H1 (cell line): ENCODE results near the gene CLEC2D. TPM values are rescaled to one million over a fixed set of nuclear protein-coding genes. Genes with fewer than 3 reads are reported as not detected.

Source experiments
- CTCF ChIA-PET: fragments of 300-600 bp; sonication (Branson Sonifier 250); formaldehyde crosslinking; loops from one replicate; lab custom pipeline; 2021; ENCODE audit not compliant: partially characterized antibody; lab: Charles Lee
- POLR2A ChIA-PET: fragments of 300-600 bp; sonication (Branson Sonifier 250); formaldehyde crosslinking; loops from one replicate; lab custom pipeline; 2021; ENCODE audit warnings: inconsistent platforms; ENCODE audit not compliant: partially characterized antibody; lab: Charles Lee
- DNase-seq, 2 experiments: peaks; one replicate each; pipeline versions ENCODE4 v3.0.0 to v3.0.0-alpha.2; 2010 to 2022; ENCODE audit warnings: low spot score in 2 of 2, low read depth in 1 of 2, mixed read lengths in 1 of 2
- FAIRE-seq: peaks from 2 replicates; lab custom pipeline; 2011; peaks lifted over from hg19 to GRCh38; lab: Jason Lieb, UNC
- H2AFZ ChIP-seq: 2 replicates; pipeline ENCODE4 v1.8.1; 2012; ENCODE audit warnings: low read length, inconsistent platforms
- H2AK5ac ChIP-seq: 2 replicates; pipeline ENCODE4 v1.6.1; 2013; ENCODE audit warnings: low read depth, low read length
- H2BK120ac ChIP-seq: replicated peaks from 2 replicates; pipeline ENCODE3; 2013; ENCODE audit warnings: low read depth, low read length, inconsistent platforms
- H2BK12ac ChIP-seq: 2 replicates; pipeline ENCODE4 v1.6.1; 2013; ENCODE audit warnings: low read depth, low read length
- H2BK15ac ChIP-seq: 2 replicates; pipeline ENCODE4 v1.6.1; 2013; ENCODE audit warnings: low read length
- H2BK20ac ChIP-seq: 2 replicates; pipeline ENCODE4 v1.6.1; 2013; ENCODE audit warnings: low read length
- H2BK5ac ChIP-seq: 2 replicates; pipeline ENCODE4 v1.6.1; 2013; ENCODE audit warnings: low read depth, low read length
- H3K14ac ChIP-seq: 2 replicates; pipeline ENCODE4 v1.6.1; 2013; ENCODE audit warnings: inconsistent platforms; ENCODE audit not compliant: insufficient read length
- H3K18ac ChIP-seq: 2 replicates; pipeline ENCODE4 v1.6.1; 2013; ENCODE audit warnings: low read length; ENCODE audit errors: extremely low read depth
- H3K23ac ChIP-seq: 2 replicates; pipeline ENCODE4 v1.6.1; 2013; ENCODE audit warnings: inconsistent platforms; ENCODE audit not compliant: insufficient read length
- H3K23me2 ChIP-seq: 2 replicates; pipeline ENCODE4 v1.6.1; 2013; ENCODE audit warnings: low read depth, low read length
- H3K27ac ChIP-seq: 2 replicates; pipeline ENCODE4 v1.6.1; 2011; ENCODE audit warnings: low read depth, low read length, inconsistent platforms
- H3K27me3 ChIP-seq, 4 experiments: replicated peaks in 1 of 4; 1 replicate in 1 of 4; 2 replicates in 3 of 4; pipeline versions ENCODE4 v1.6.1 to v1.8.1; 2011 to 2013; ENCODE audit warnings: low read length in 3 of 4, mild to moderate bottlenecking in 3 of 4, inconsistent platforms in 2 of 4, mixed read lengths in 2 of 4, moderate library complexity in 1 of 4; ENCODE audit not compliant: control insufficient read depth in 3 of 4, insufficient read depth in 3 of 4; ENCODE audit errors: extremely low read depth in 1 of 4
- H3K36me3 ChIP-seq, 4 experiments: 2 replicates each; pipeline versions ENCODE4 v1.6.1 to v1.8.1; 2011 to 2013; ENCODE audit warnings: mild to moderate bottlenecking in 4 of 4, low read length in 3 of 4, moderate library complexity in 2 of 4, control low read depth in 1 of 4, inconsistent platforms in 1 of 4; ENCODE audit not compliant: insufficient read depth in 4 of 4, control insufficient read depth in 2 of 4
- H3K4ac ChIP-seq: replicated peaks from 2 replicates; pipeline ENCODE3; 2013; ENCODE audit warnings: low read length, low read depth, mixed read lengths, inconsistent platforms; ENCODE audit not compliant: insufficient read length
- H3K4me1 ChIP-seq, 4 experiments: replicated peaks in 1 of 4; 1 replicate in 1 of 4; 2 replicates in 3 of 4; pipeline versions ENCODE4 v1.6.1 to v1.8.1; 2011 to 2013; ENCODE audit warnings: low read length in 3 of 4, inconsistent platforms in 2 of 4, mixed read lengths in 1 of 4; ENCODE audit not compliant: insufficient read depth in 4 of 4, control insufficient read depth in 3 of 4
- H3K4me2 ChIP-seq, 2 experiments: 2 replicates each; pipeline versions ENCODE4 v1.6.1 to v1.8.1; 2011 to 2013; ENCODE audit warnings: low read depth in 2 of 2, low read length in 2 of 2, control low read depth in 1 of 2, inconsistent platforms in 1 of 2, mild to moderate bottlenecking in 1 of 2; ENCODE audit not compliant: insufficient read depth in 1 of 2
- H3K4me3 ChIP-seq, 4 experiments: fragments of 200-600, 300-600 bp in 1 of 4; sonication (generic), shearing (Covaris generic), sonication (Bioruptor Twin) in 1 of 4; 2 replicates each; pipeline versions ENCODE4 v1.5.1 to v1.8.1; 2011 to 2016; ENCODE audit warnings: low read length in 4 of 4, low read depth in 3 of 4, control low read depth in 2 of 4, inconsistent platforms in 2 of 4, mild to moderate bottlenecking in 2 of 4, mixed read lengths in 1 of 4, moderate library complexity in 1 of 4; ENCODE audit not compliant: insufficient read depth in 2 of 4; ENCODE audit errors: extremely low read depth in 1 of 4
- H3K56ac ChIP-seq: replicated peaks from 2 replicates; pipeline ENCODE3; 2013; ENCODE audit warnings: low read depth, mild to moderate bottlenecking, mixed read lengths, low read length, inconsistent platforms; ENCODE audit not compliant: insufficient read length
- H3K79me1 ChIP-seq: 2 replicates; pipeline ENCODE4 v1.6.1; 2013; ENCODE audit warnings: low read depth, low read length, control low read depth
- H3K79me2 ChIP-seq, 2 experiments: 2 replicates each; pipeline versions ENCODE4 v1.6.1 to v1.8.1; 2012 to 2013; ENCODE audit warnings: low read length in 2 of 2, mild to moderate bottlenecking in 2 of 2, inconsistent platforms in 1 of 2; ENCODE audit not compliant: insufficient read depth in 2 of 2, control insufficient read depth in 1 of 2
- H3K9ac ChIP-seq, 4 experiments: replicated peaks in 1 of 4; 1 replicate in 1 of 4; 2 replicates in 3 of 4; pipeline versions ENCODE4 v1.6.1 to v1.8.1; 2011 to 2013; ENCODE audit warnings: low read depth in 3 of 4, low read length in 3 of 4, control low read depth in 2 of 4, mild to moderate bottlenecking in 2 of 4, moderate library complexity in 2 of 4, inconsistent platforms in 1 of 4; ENCODE audit errors: extremely low read depth in 1 of 4
- H3K9me3 ChIP-seq, 2 experiments: 2 replicates each; pipeline versions ENCODE4 v1.6.1 to v1.8.1; 2012 to 2013; ENCODE audit warnings: mild to moderate bottlenecking in 2 of 2, moderate library complexity in 2 of 2, control low read depth in 1 of 2, inconsistent platforms in 1 of 2, low read depth in 1 of 2, low read length in 1 of 2, mixed read lengths in 1 of 2; ENCODE audit not compliant: insufficient read depth in 2 of 2
- H4K20me1 ChIP-seq, 2 experiments: replicated peaks in 1 of 2; 2 replicates each; pipeline versions ENCODE3 to v1.8.1; 2011 to 2013; ENCODE audit warnings: inconsistent platforms in 2 of 2, low read length in 2 of 2, mild to moderate bottlenecking in 1 of 2; ENCODE audit not compliant: insufficient read depth in 2 of 2, control insufficient read depth in 1 of 2
- H4K5ac ChIP-seq: 2 replicates; pipeline ENCODE4 v1.6.1; 2013; ENCODE audit warnings: low read length, low read depth, mixed read lengths, inconsistent platforms; ENCODE audit not compliant: insufficient read length
- H4K8ac ChIP-seq: 2 replicates; pipeline ENCODE4 v1.8.0; 2013; ENCODE audit warnings: mild to moderate bottlenecking, moderate library complexity, low read length, inconsistent platforms; ENCODE audit not compliant: insufficient read depth; ENCODE audit errors: extremely low read depth
- H4K91ac ChIP-seq: replicated peaks from 2 replicates; pipeline ENCODE3; 2013; ENCODE audit warnings: low read length, mixed read lengths, inconsistent platforms; ENCODE audit not compliant: insufficient read length
- SIRT6 ChIP-seq: IDR thresholded peaks from one replicate; pipeline ENCODE4 v1.7.1; 2012; ENCODE audit warnings: low read length, inconsistent platforms
- WGBS, 2 experiments: shearing (Covaris generic) in 1 of 2; methylation state at CpG; one replicate each; pipeline versions ENCODE4 v1.1.6 to v1.1.7; 2013 to 2015; ENCODE audit warnings: low lambda C conversion rate in 2 of 2, mixed read lengths in 2 of 2, inconsistent platforms in 1 of 2, low coverage in 1 of 2, missing lambda C conversion rate in 1 of 2; ENCODE audit not compliant: insufficient replicate concordance in 2 of 2, insufficient coverage in 1 of 2, insufficient read length in 1 of 2; ENCODE audit errors: extremely low coverage in 1 of 2, missing lambda C conversion rate in 1 of 2; 5-methylcytosine and 5-hydroxymethylcytosine counted together
- polyA plus RNA-seq, 7 experiments: library from polyadenylated mRNA; depleted of rRNA in 3 of 7; stranded (reverse) in 5 of 7; unstranded in 2 of 7; fragments of >200 nt in 5 of 7; fragments of 200-250 nt in 2 of 7; gene quantifications; 1 replicate in 5 of 7; 2 replicates in 1 of 7; 4 replicates in 1 of 7; pipeline versions ENCODE4 v1.2.1 to v1.2.3, GENCODE V29; 2011 to 2013; ENCODE audit warnings: missing spikeins in 2 of 7, mixed read lengths in 2 of 7
- total RNA-seq: library from RNA; stranded (reverse); fragmentation: NEBNext Ultra II Directional; extraction: Animal tissue kit (Norgen Biotek cat#: 25700); gene quantifications from 2 replicates; pipeline ENCODE4 v1.2.1, GENCODE V29; 2021

The CLEC2D gene
- total and polyA plus RNA-seq, 2 of the 8 experiments (the other 6 are each of a cell fraction or from before 2014, with no cell fraction given) = 4.2 to 6.2 TPM

- Histone ChIP-seq H3K23me2 (no peaks in the 10 kb centered on the region), H3K14ac (no peak overlapping the region), H2BK20ac (no peak overlapping the region), H2BK120ac (no peak overlapping the region), H3K4me1 (no peaks in the 10 kb centered on the region), H4K91ac (no peak overlapping the region), H3K56ac (no peak overlapping the region), H2AFZ (no peak overlapping the region), H3K27me3 (no peaks in the 10 kb centered on the region), H2AK5ac (no peak overlapping the region), H3K4me2 (no peak overlapping the region; a peak in 1 of 4 replicates), H2BK12ac (no peak overlapping the region), H2BK15ac (no peak overlapping the region), H3K9ac (no peak overlapping the region), H4K5ac (no peak overlapping the region), H2BK5ac (no peak overlapping the region), H3K4ac (no peak overlapping the region), H3K27ac (no peak overlapping the region), H3K79me2 (no peaks in the 10 kb centered on the region), H3K79me1 (no peaks in the 10 kb centered on the region), H3K4me3 (no peak overlapping the region; a peak in 1 of 8 replicates), H3K9me3 (no peaks in the 10 kb centered on the region), H4K20me1 (no peaks in the 10 kb centered on the region), H4K8ac (no peak overlapping the region), H3K18ac (no peak overlapping the region), H3K36me3 (no peaks in the 10 kb centered on the region), H3K23ac (no peak overlapping the region)
- CTCF ChIA-PET = interaction anchor here (1.4 to 3.2 kb wide), 3 partner anchors 10 to 57 kb away, joined by 3 to 11 read pairs (median 5); no protein-coding TSS in a partner anchor
- WGBS, 2 experiments = 78% methylated on average over 7 of the region's 7 CpGs; no CpG with 5 or more reads in 1 of the 2 experiments
- DNase-seq (no peak), FAIRE-seq (no peak)
- POLR2A ChIA-PET = interaction anchor here (0.6 kb wide), 1 partner anchor 76 kb away, joined by 3 read pairs; no protein-coding TSS in a partner anchor
- TF ChIP-seq SIRT6 = no peak
Observed at GRCh38 chr12:9740106-9740750, 70.7 kb downstream of the CLEC2D start.
